ENCODE results near the gene OR2T8. TPM values are rescaled to one million over a fixed set of nuclear protein-coding genes. Genes with fewer than 3 reads are reported as not detected.

OR2T8 gene
- total RNA-seq (2012; rRNA removed) (not detected in 2 replicates), polyA plus RNA-seq (2012; rRNA removed) (not detected in 2 replicates), Bru-seq, nascent RNA (not detected), BruChase-seq, experiment 1, labeled RNA remaining after a 6-hour chase (percentile 13 among the genes with signal in this experiment), BruChase-seq, experiment 2, labeled RNA remaining after a 2-hour chase (not detected)
- polyA plus RNA-seq (2012; cell fraction: cytosol; rRNA removed): not detected in 2 replicates
- polyA plus RNA-seq (2012; cell fraction: nucleus; rRNA removed; ENCODE audit: low replicate concordance): 0.08 TPM in 1 of 2 replicates, not detected in the other
- long read RNA-seq: 0 reads

DNA sequence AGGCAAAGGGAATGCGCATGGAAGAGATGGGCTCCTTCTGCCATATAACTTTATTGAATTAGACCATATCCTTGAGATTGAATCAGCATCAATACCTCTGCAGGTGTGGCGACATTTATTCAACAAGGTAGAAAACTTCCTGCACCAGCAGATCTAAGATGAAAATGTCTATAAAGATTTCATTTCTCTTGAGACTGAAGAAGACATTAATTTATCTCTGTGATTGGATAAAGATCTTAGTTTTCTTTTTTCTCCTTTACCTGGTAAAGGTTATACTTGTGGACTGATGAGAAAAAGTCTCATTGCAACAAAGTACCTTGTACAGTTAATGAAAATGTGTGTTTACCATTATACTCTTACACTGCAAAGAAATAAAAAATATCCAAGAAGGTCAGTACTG is at the start of gene OR2T8:
TSS of gene OR2T8 (plus strand) at position 301 of the 400 bp plus-strand sequence. CDS start 766 bp downstream, outside the sequence.
- Histone ChIP-seq H3K27ac (ENCODE audit: insufficient read depth, low read length) (no peak within 1 kb of the TSS), H3K18ac (ENCODE audit: low read depth, low read length) (no peak within 1 kb of the TSS), H3K79me1 (ENCODE audit: low read depth in 1 of 2, low read length in 2 of 2) (no peaks in the 10 kb centered on the region), H2AK9ac (replicated peaks; ENCODE audit: low read depth, low read length, poor library complexity) (no peak within 1 kb of the TSS), H2BK20ac (ENCODE audit: low read depth, low read length) (no peak within 1 kb of the TSS), H3K9me1 (ENCODE audit: insufficient read depth, low read length) (no peaks in the 10 kb centered on the region), H3K56ac (ENCODE audit: extremely low read depth, insufficient read depth, low read length) (no peak within 1 kb of the TSS), H2AFZ (replicated peaks; ENCODE audit: low read length, poor library complexity) (no peak within 1 kb of the TSS), H3K23ac (ENCODE audit: low read depth, low read length) (no peak within 1 kb of the TSS), H2BK15ac (ENCODE audit: low read depth, low read length) (no peak within 1 kb of the TSS), H3K4ac (ENCODE audit: low read depth, low read length) (no peak within 1 kb of the TSS), H3K4me1 (ENCODE audit: control insufficient read depth, insufficient read depth, low read length) (no peaks in the 10 kb centered on the region), H4K5ac (ENCODE audit: low read depth, low read length) (no peak within 1 kb of the TSS), H3K4me2 (ENCODE audit: low read depth, low read length) (no peak within 1 kb of the TSS), H3K27me3 (ENCODE audit: control insufficient read depth, insufficient read depth, low read length) (no peaks in the 10 kb centered on the region), H2AK5ac (ENCODE audit: low read depth, low read length) (no peak within 1 kb of the TSS), H2BK120ac (ENCODE audit: low read depth, low read length) (no peak within 1 kb of the TSS), H4K20me1 (ENCODE audit: insufficient read depth, low read length) (no peaks in the 10 kb centered on the region), H2BK5ac (ENCODE audit: low read depth, low read length, poor library complexity, severe bottlenecking) (no peak within 1 kb of the TSS), H3K9ac (ENCODE audit: low read depth, low read length) (no peak within 1 kb of the TSS), H3K9me3 (ENCODE audit: control insufficient read depth, insufficient read depth, low read length) (peaks cover 12% of the 10 kb centered on the region; the same call in 1 of the 2 replicates), H4K91ac (ENCODE audit: insufficient read depth, low read depth, low read length) (no peak within 1 kb of the TSS), H4K8ac (ENCODE audit: low read depth in 2 of 2, low read length in 2 of 2) (no peak within 1 kb of the TSS), H3K4me3 (ENCODE audit: insufficient read depth, low read depth, low read length) (no peak within 1 kb of the TSS), H3K14ac (replicated peaks; ENCODE audit: low read depth, low read length) (no peak within 1 kb of the TSS), H3K36me3 (ENCODE audit: control insufficient read depth, insufficient read depth, low read length) (no peaks in the 10 kb centered on the region)
- DNase-seq (no peak), ATAC-seq (ENCODE audit: low read depth) (no peak)
- in situ Hi-C loops (cut with MboI; ENCODE audit: low sequenced_read_pairs): no loop called here
- WGBS, 2 experiments (ENCODE audit: extremely low coverage in 2 of 2, insufficient read length in 1 of 2): no CpG with 5 or more reads among the region's 2 CpGs
- no TSS peak for BruUV-seq (replicated peaks)
- CTCF ChIA-PET: no interaction called here
- POLR2A ChIA-PET (ENCODE audit: unreplicated experiment): no interaction called here
- dilution Hi-C loops (cut with HindIII; ENCODE audit: low sequenced_read_pairs, unreplicated experiment): no loop called here
- intact Hi-C loops (cut with micrococcal nuclease): loop anchor here (5.0 kb wide), 1 partner anchor 67 kb away; no protein-coding TSS in a partner anchor
- TF ChIP-seq MXI1 (IDR thresholded peaks at IDR 0.05; ENCODE audit: borderline replicate concordance, low read depth, low read length) (no peak), POLR2A (IDR thresholded peaks at IDR 0.05; ENCODE audit: low read depth, low read length) (no peak), CHD1 (IDR thresholded peaks at IDR 0.05; ENCODE audit: low read depth, low read length) (no peak), BHLHE40 (IDR thresholded peaks at IDR 0.05; ENCODE audit: low read depth, low read length) (no peak), ELK1 (IDR thresholded peaks at IDR 0.05; ENCODE audit: borderline replicate concordance, low read depth, low read length) (no peak), RFX5 (IDR thresholded peaks at IDR 0.05; ENCODE audit: low read depth, low read length) (no peak), RCOR1 (IDR thresholded peaks at IDR 0.05; ENCODE audit: insufficient replicate concordance, low read length) (no peak), USF2 (IDR thresholded peaks at IDR 0.05; ENCODE audit: low read depth, low read length) (no peak), NFE2L2 (IDR thresholded peaks at IDR 0.05; ENCODE audit: low read depth, low read length) (no peak), MAZ (IDR thresholded peaks at IDR 0.05; ENCODE audit: borderline replicate concordance, low read depth, low read length) (no peak), SMC3 (IDR thresholded peaks at IDR 0.05; ENCODE audit: low read depth, low read length) (no peak), RAD21 (IDR thresholded peaks at IDR 0.05; ENCODE audit: low read length) (no peak), MAFK (IDR thresholded peaks at IDR 0.05; ENCODE audit: low read depth, low read length) (no peak), CTCF (conservative IDR thresholded peaks at IDR 0.05; ENCODE audit: low read depth, low read length) (no peak), CEBPB (IDR thresholded peaks at IDR 0.05; ENCODE audit: low read depth, low read length) (no peak), FOS (IDR thresholded peaks at IDR 0.05; ENCODE audit: low read depth, low read length) (no peak)

All from IMR-90 (cell line).